Adipocyte (in vitro differentiated cells): Measurements from ENCODE around the gene BRME1.
A peak's percentile ranks its signal among the peaks of the same experiment; 100 is the strongest.

Experiments used
- DNase-seq: peaks from one replicate; pipeline ENCODE4 v3.0.0-alpha.2; 2015; ENCODE audit warnings: low read depth
- H3K27me3 ChIP-seq: replicated peaks from 2 replicates; pipeline ENCODE4 v1.7.0; 2013; ENCODE audit warnings: mild to moderate bottlenecking, low read length, moderate library complexity; ENCODE audit not compliant: control insufficient read depth, insufficient read depth
- H3K36me3 ChIP-seq: 2 replicates; pipeline ENCODE4 v1.7.0; 2013; ENCODE audit warnings: low read length, mild to moderate bottlenecking, moderate library complexity; ENCODE audit not compliant: control insufficient read depth, insufficient read depth, severe bottlenecking
- H3K4me1 ChIP-seq: 2 replicates; pipeline ENCODE4 v1.7.0; 2013; ENCODE audit warnings: mild to moderate bottlenecking, low read length, moderate library complexity; ENCODE audit not compliant: control insufficient read depth, insufficient read depth
- H3K4me3 ChIP-seq: 2 replicates; pipeline ENCODE4 v1.7.0; 2013; ENCODE audit warnings: mild to moderate bottlenecking, low read length, moderate library complexity
- H3K9ac ChIP-seq: 2 replicates; pipeline ENCODE4 v1.7.0; 2013; ENCODE audit warnings: mild to moderate bottlenecking, low read length, moderate library complexity
- H3K9me3 ChIP-seq: 2 replicates; pipeline ENCODE4 v1.7.0; 2013; ENCODE audit warnings: mild to moderate bottlenecking, low read length, moderate library complexity; ENCODE audit not compliant: control insufficient read depth

The BRME1 gene

GRCh38 chr19:13885826-13886365, 20.0 kb downstream of the BRME1 start:
- Histone ChIP-seq H3K9ac (no peak overlapping the region), H3K4me3 (no peak overlapping the region), H3K9me3 (no peaks in the 10 kb centered on the region), H3K36me3 (no peaks in the 10 kb centered on the region), H3K27me3 (peaks cover 8% of the 10 kb centered on the region), H3K4me1 (peaks cover 10% of the 10 kb centered on the region)
- no peak for DNase-seq

GRCh38 chr19:13884726-13885591, 21.0 kb downstream of the BRME1 start:
- DNase-seq, result no peak
- Histone ChIP-seq H3K36me3 (no peaks in the 10 kb centered on the region), H3K27me3 (peaks cover 8% of the 10 kb centered on the region), H3K9ac (no peak overlapping the region), H3K9me3 (no peaks in the 10 kb centered on the region), H3K4me1 (peaks cover 16% of the 10 kb centered on the region), H3K4me3 (no peak overlapping the region)

GRCh38 chr19:13883516-13884064, 22.3 kb downstream of the BRME1 start:
- H3K27me3 ChIP-seq, result peaks cover 8% of the 10 kb centered on the region
- no peaks in the 10 kb centered on the region for H3K9me3 ChIP-seq
- H3K9ac ChIP-seq, result no peak overlapping the region
- H3K4me3 ChIP-seq, result no peak overlapping the region
- no peak for DNase-seq
- H3K4me1 ChIP-seq, result peaks cover 16% of the 10 kb centered on the region
- no peaks in the 10 kb centered on the region for H3K36me3 ChIP-seq

- no peak for DNase-seq
- no peak overlapping the region for H3K4me3 ChIP-seq
- H3K9ac ChIP-seq, result no peak overlapping the region
- peaks cover 8% of the 10 kb centered on the region for H3K27me3 ChIP-seq
- H3K36me3 ChIP-seq, result no peaks in the 10 kb centered on the region
- peaks cover 16% of the 10 kb centered on the region for H3K4me1 ChIP-seq
- H3K9me3 ChIP-seq, result no peaks in the 10 kb centered on the region
These were observed 23.1 kb downstream of the BRME1 start for GRCh38 chr19:13882836-13883235.

- Histone ChIP-seq H3K36me3 (no peaks in the 10 kb centered on the region), H3K9me3 (no peaks in the 10 kb centered on the region), H3K4me3 (no peak overlapping the region), H3K9ac (no peak overlapping the region), H3K4me1 (peaks cover 15% of the 10 kb centered on the region), H3K27me3 (peaks cover 8% of the 10 kb centered on the region)
- DNase-seq, result no peak
These were observed 23.5 kb downstream of the BRME1 start for GRCh38 chr19:13882419-13882795.

- H3K9ac ChIP-seq, result no peak overlapping the region
- H3K9me3 ChIP-seq, result no peaks in the 10 kb centered on the region
- H3K4me1 ChIP-seq, result peaks cover 11% of the 10 kb centered on the region
- peaks cover 8% of the 10 kb centered on the region for H3K27me3 ChIP-seq
- H3K4me3 ChIP-seq, result no peak overlapping the region
- DNase-seq, result no peak
- no peaks in the 10 kb centered on the region for H3K36me3 ChIP-seq
These were observed 24.1 kb downstream of the BRME1 start for GRCh38 chr19:13881692-13882418.

- H3K4me3 ChIP-seq, result no peak overlapping the region
- no peak for DNase-seq
- H3K36me3 ChIP-seq, result no peaks in the 10 kb centered on the region
- H3K9ac ChIP-seq, result no peak overlapping the region
- no peaks in the 10 kb centered on the region for H3K9me3 ChIP-seq
- peaks cover 11% of the 10 kb centered on the region for H3K4me1 ChIP-seq
- H3K27me3 ChIP-seq, result peaks cover 8% of the 10 kb centered on the region
These were observed 24.6 kb downstream of the BRME1 start for GRCh38 chr19:13881251-13881691.

GRCh38 chr19:13880059-13881043, 25.6 kb downstream of the BRME1 start:
- Histone ChIP-seq H3K4me3 (peak overlapping the region; percentile 63), H3K27me3 (peaks cover 8% of the 10 kb centered on the region), H3K9me3 (no peaks in the 10 kb centered on the region), H3K4me1 (peaks cover 11% of the 10 kb centered on the region), H3K9ac (peak overlapping the region; percentile 78), H3K36me3 (no peaks in the 10 kb centered on the region)
- DNase-seq, result peak; percentile 99

- no peaks in the 10 kb centered on the region for H3K36me3 ChIP-seq
- no peaks in the 10 kb centered on the region for H3K9me3 ChIP-seq
- DNase-seq, result no peak
- no peak overlapping the region for H3K9ac ChIP-seq
- H3K4me1 ChIP-seq, result peaks cover 20% of the 10 kb centered on the region
- no peak overlapping the region for H3K4me3 ChIP-seq
- no peaks in the 10 kb centered on the region for H3K27me3 ChIP-seq
These were observed 28.6 kb downstream of the BRME1 start for GRCh38 chr19:13877303-13877702.

GRCh38 chr19:13876834-13877233, 29.1 kb downstream of the BRME1 start, which contains the start of gene NANOS3:
Gene NANOS3 (plus strand): TSS chr19:13877134. CDS start chr19:13877249, 115 bp downstream.
- peaks cover 17% of the 10 kb centered on the region for H3K4me1 ChIP-seq
- no peaks in the 10 kb centered on the region for H3K27me3 ChIP-seq
- DNase-seq, result no peak
- H3K9ac ChIP-seq, result no peak within 1 kb of the TSS
- H3K4me3 ChIP-seq, result no peak within 1 kb of the TSS
- H3K9me3 ChIP-seq, result no peaks in the 10 kb centered on the region
- H3K36me3 ChIP-seq, result no peaks in the 10 kb centered on the region
